HUDEP-2 (cell line): Measurements from ENCODE around the gene BBS9.

Experiments used
- DNase-seq, 76 experiments: peaks; one replicate each; lab custom pipeline; 2025; ENCODE audit not compliant: unreplicated experiment in 76 of 76; lab: John Stamatoyannopoulos, UW

The BBS9 gene

DNA sequence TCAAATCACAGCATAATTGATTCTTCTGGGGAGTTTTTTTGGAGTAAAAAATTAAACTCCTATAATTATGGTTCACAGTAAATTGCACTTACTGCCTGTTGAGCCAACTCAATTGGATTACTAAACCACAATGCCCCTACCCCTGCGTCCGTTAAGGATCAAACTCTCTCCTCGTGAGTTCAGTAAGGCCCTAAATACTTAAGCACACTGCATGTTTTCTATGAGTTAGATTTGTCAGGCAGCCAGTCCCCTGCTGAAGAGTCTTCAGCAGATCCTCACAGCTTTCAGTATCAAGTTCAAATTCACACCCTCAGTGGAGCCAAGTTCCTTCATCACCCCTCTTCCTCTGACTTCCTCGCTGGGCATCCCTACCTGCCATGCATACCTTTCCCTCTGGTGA, 501.0 kb downstream of the BBS9 start:
- no peak for DNase-seq

DNA sequence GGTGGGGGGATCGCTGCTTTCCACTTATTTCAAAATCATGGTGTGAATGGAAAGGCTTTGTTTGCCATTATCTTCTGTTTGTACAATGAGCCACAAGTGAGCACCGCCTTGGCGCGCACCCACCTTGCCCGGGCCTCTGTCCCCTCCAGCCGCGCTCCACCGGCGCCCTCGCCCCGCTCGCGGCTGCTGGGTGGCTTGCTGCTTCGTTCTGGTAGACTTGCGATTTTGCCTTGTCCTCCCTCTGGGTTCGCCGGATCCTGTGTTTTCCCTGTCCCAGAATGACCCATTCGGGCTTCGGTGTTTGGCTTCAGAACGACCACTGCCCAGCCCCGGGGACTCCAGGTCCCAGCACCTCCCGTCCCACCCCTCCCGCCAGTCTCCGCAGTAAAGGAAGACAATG, 503.0 kb downstream of the BBS9 start:
- no peak for DNase-seq

DNA sequence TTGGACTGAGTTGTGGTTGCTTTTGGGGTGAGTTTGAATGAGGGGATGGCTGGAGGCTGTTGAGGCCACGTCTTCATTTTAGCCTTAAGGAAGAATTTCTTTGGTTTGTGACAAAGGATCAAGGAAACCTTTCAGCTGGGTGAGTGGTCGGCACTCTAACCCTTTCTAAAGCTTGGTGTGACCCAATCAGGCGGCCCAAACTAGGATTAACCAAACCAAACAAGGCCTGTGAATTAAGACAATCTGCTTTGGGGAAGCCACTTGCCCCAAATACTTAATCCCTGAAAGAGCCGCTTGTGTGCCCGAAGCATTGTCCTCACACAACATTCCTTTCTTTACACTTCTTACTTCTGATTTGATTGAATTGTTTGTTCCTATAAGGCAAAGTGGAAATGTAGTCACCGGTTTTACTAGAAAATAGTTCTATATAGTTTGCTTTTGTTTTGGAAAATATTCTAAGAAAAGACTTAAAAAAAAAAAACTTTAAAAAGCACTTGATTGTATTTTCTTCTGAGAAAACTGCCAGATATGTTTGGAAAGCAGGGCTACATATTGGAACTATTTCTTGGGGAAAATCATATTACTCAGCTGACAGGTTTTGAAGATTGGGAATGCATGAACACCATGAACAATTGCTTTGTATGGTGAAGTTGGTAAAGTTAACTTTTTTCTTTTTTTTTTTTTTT, 503.6 kb downstream of the BBS9 start:
- no peak for DNase-seq

DNA sequence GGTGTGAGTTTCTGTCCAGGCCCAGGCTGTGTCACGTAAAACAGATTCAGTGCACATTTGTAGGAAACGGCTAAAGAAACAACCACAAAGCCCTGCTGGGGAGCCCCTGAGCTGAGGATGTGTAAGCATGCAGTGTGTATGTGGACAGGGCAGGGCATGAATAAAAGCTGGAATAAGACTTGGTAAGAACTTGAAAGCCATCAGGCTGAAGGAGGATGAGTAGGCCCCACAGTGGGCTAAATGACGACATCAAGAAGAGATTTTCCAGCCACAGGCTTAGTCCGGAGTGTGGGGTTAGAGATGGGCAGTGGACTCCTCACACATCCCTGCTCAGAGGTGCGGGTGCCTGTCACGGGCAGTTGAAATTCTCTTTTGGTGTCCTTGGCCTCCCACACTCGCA, 505.2 kb downstream of the BBS9 start:
- no peak for DNase-seq

DNA sequence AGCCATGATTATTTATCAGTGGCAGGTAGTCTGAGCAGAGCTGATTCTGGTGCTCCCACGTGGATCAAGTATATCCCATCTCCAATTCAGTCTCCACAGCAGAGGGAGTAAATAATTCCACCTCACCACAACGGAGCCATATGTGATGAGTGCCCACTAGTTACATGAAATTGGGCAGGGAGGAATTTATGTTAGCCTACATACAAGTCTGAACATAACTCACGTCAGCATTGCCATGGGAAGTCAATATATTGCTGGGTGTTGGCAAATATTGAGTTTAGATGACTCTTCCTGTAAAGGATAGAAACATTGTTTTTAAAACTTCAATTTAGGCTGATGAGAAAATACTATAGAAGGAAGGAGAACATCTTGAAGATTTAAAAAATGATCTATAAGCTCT, 507.0 kb downstream of the BBS9 start:
- no peak for DNase-seq

DNA sequence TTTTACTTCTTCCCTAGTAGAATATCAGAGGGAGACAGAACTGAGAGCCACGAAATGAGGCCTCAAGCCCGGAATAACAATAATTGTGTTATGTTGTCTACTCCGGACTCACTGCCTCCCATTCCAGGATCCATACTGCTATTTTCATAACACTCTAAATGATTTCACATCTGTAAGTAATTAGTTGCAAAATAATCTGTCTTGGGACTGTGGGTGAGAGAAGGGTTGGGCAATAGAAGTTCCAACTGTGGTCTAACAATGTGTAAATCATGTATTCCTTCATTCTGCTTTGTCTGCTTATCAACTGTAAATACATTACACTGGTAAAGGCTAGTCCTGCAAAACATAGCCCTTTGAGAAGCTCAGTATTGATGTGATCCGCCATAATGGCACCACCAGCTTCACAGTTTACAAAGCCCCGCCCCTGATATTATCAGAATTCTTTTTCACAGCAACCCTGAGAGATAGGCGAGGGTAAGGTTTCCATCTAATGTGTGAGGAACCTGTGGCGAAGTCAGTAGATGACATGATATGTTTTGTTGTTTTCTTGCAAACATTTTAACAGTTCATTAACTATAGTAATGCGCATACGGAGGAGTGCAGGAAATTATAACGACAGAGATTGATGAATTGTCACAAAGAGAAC, 510.3 kb downstream of the BBS9 start:
- DNase-seq = no peak

DNA sequence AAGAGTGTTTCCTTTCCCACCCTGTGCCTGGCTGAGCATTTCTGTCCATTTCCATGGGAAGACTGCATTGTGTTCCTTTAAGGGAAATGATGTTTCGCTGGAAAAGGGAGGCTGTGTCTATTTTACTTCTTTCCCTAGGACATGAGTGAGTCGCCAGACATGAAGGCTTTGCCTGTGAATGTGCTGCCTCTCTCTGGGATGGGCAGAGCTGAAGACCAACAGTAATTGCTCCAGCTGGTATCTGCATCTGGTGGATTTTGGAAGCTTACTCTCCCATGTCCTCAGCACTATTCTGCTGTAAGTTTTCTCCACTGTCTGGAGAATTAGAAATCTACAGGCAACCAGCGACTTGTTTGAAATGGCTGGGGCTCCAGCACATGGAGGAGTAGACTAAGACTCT, 511.4 kb downstream of the BBS9 start:
- DNase-seq = no peak

DNA sequence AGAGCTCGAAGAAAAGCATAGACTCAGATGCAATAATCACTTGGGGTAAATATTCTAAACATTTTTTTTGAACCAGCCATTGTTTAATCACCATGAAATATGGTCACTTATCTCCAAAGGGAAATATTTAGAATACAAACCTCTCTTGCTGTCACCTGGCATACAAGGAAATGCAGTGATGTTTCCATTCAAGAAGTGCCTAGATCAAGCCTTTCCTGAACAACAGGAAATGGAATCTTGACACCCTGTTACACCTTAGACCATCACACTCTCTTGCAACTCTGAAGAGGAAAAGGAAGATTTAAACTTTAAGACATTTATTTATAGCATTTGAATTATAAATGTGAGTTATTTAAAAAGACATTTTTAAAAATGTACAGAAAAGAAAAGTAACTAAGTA, 512.9 kb downstream of the BBS9 start:
- no peak for DNase-seq

DNA sequence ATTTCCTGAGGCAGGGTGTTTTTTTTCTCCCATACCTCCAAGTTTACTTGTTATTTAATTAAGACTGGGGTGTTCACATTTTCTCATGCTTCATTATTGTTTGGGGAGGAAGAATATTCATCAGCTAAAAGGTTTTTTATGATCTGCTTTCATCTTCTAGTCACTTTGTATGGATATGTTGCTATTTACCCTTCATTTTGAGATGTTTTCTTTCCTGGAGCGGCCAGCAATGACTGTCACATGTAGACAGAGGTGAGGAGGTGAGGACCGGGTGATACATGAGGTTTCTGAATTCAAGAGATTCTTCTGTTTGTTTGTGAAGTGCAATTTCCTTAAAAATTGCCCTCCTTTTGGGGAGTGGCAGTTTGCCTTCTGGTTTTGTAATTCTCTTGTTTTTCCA, 514.2 kb downstream of the BBS9 start:
- no peak for DNase-seq

DNA sequence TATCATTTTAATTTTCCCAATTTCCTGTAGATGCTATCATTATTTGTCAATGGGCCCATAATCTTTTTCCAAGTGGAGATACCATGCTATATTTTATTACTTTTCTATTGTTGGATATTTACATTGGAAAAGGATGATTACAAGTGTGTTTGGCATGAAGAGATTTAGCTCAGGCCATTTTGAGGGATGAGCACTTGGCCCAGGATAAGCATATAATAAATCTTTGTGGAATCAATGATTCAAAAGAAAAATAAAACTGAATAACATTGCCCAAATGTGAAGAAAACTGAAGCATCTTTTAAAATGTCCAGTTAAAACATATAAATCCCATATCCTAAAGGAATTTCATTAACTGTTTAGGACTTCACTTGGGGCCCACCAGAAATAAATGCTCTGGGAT, 515.1 kb downstream of the BBS9 start:
- DNase-seq = no peak

DNA sequence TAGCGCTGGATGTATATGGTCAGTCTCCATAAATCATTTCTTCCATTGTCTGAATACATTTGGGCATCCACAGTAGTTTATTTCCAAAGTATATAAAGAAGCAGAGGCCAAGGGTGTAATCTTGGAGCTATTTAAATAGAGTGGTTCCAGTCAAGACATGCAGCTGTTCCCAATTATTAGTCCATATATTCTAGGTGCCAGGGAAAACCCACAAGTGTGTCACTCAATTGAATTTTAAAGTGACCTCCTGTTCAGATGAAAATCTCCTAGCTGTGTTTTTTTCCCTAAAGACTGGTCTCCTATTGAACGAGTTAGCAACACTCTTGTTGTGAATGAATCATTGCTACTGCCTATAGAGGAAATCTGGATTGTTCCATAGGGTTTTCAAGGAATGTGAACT, 515.7 kb downstream of the BBS9 start:
- DNase-seq = no peak

DNA sequence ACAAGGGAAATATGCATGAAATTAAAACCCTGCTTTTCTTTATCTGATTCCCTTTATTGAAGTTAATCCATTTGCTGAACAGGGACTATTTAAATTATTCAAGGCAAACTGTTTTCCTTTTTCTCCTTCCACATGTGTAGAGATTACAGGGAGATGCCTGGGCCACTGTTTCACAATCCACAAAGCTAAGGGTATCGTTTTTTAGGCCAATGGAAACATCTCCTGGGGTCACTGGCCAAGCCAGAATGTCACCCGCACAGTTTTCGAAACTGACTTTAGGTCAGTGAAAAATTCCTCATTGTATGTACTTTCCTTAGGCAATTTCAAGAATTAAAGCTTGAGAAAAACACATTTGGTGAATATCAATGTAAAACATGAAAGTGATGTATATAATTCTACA, 516.8 kb downstream of the BBS9 start:
- DNase-seq = no peak

DNA sequence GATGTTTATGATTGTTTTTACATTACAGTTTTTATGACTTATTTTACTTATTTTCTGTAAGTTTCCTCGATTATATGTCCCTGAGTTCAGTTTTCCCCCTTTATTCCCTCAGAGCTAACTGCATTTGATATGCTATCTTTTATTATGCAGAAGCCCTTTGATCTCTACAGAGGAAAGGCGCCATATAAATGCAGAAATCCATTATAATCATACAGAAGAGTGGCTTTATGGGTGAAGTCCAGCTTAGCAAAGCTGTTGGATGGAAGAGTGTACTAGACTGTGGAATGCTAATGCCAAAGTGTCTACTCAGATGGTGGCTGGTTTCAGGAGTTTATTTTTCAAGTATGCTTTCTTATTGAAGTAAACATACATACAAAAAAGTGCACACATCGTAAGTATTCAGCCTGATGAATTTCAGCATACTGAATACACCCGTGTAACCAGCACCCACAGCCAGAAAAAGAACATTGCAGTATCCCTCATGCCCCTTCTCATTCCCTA, 517.6 kb downstream of the BBS9 start:
- DNase-seq = no peak

DNA sequence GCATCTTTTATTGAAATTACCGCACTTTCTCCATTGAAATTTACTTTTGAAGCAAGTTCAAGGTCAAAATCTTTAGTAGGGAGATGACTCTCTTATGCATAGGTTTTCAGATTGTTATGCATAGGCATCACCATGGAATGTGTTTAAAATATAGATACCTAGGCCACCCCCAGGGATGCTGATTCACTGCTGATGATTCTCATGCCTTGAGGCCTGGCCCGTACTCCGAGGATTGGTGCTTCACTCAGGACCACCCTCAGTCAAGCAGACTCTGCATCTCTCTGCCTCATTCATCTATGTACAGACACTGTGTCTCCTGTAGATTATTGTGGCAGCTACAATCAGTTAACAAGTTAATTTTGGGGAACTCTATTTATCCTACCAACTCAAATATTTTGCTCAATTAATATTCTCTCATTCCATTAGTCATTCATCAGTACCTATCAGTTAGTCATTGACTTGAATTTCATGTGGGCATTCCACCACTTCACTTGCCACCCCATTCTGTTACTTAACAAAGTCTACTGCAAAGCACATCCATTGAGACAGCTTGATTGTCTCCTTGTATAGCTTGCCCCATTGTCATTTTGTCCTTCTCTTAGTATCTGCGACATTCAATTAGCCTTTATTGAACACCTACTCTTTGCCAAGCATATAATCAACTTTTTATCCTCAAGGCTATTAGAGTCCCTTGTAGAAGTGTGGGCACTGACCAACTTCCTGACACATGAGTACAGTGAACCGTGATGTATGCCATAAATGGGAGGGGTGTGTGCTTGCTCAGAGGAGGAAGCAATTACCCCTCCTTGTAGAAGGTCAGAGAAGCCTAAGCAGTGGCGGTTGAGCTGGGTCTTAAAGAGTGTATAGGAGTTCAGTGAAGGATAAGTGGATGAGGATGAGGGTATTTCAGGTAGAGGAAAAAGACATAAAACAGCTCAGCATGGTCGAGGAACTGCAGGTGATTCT, 520.4 kb downstream of the BBS9 start:
- DNase-seq = no peak

DNA sequence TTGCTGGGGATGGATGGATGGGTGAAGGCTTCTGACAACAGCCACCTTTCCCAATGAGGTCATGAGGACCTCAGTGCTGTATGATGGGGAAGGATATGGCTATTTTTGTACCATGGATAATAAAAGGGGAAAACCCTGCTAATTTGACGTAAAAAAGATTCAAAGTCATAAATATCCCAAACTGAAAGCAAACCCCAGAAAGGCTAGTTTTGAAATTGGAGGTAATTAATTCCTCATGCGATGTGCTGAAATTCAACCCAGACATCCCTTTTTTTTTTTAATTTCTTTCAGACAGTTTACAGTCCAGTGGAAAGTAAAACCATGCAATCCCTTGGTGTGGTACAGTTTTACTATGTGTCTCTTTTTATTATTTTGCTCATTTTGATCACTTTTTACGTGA, 521.5 kb downstream of the BBS9 start:
- DNase-seq = no peak

DNA sequence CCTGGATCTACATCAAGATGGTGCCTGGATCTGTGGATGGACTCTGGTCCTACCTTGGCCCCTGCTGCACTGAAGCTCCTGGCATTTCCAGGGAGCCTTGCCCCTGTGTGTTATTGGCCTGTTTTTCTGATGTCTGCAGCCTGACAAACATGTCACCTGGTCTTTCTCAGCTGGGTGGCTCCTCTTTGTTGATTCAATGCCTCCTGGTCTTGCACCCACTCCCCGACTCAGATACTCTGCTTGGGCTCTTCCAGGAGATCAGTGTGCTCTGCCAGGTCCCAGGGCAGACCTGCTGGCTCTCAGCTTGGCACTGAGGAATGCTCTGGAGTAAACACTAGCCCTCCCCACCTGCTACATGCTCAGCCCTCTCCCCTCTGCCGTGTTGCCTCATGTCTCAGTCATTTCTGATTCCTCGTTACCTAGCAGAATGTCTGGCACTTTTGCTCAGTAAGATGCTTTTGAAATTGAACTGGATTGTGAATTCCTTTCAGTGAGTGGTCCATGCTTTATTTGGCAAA, 522.7 kb downstream of the BBS9 start:
- no peak for DNase-seq

DNA sequence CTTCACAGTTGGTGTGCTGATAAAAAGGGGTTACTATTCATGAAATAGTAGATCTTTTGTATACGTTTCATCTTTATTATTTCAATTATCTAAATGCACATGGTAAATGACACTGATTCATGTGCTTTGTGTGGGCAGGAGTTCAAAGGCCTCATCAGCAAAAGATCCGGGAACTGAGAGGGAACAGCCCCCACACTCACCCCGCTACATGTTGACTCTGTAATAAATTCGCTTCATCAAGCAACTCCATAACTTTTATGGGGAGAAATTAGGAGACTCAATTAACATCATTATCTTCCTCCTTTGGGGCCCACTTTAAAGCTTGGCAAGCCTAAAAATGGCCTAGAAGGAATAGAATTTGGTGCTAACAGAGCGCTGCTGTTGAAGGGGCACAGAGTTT, 525.3 kb downstream of the BBS9 start:
- no peak for DNase-seq
